Measurements from ENCODE around the gene ZSCAN18. TPM values are rescaled to one million over a fixed set of nuclear protein-coding genes. Genes with fewer than 3 reads are reported as not detected.

The ZSCAN18 gene
- total and polyA plus RNA-seq, 2 donors (not counting 3 experiments of a cell fraction or from before 2014, with no cell fraction given): 15.8 to 17.3 TPM

DNA sequence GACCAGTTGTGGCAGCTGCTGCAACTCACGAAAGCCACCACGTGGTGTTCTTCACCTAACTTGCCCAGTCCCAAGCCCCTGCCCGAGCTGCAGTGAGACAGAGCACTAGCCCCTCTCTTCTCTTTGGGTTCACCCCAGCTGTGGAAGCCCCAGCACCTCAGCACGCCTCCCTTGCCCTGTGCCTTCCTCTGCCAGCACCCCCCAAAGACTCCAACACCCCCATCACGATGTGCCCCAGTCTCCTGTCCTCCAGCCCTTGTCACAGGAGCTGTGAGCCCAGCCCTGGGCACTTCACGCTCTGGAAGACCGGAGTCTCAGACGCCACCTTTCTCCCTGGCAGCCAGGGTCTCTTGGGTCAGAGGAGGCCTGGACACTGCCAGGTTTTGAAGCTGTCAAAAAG, 41.2 kb downstream of the ZSCAN18 start:
- Histone ChIP-seq H3K9me3 (replicated peaks; ENCODE audit: control insufficient read depth, insufficient read depth, low read length) (peaks cover under 1% of the 10 kb centered on the region), H3K9ac (replicated peaks; ENCODE audit: extremely low read depth, insufficient read depth, low read length) (no peak overlapping the region), H3K27ac (ENCODE audit: insufficient read depth, low read depth, low read length) (no peak overlapping the region), H3K79me2 (ENCODE audit: control insufficient read depth, insufficient read depth, low read length) (no peaks in the 10 kb centered on the region), H3K27me3 (ENCODE audit: control insufficient read depth in 2 of 2, insufficient read depth in 2 of 2, low read length in 2 of 2) (no peaks in the 10 kb centered on the region), H3K36me3 (ENCODE audit: control insufficient read depth in 2 of 2, extremely low read depth in 1 of 2, insufficient read depth in 2 of 2, low read length in 2 of 2) (no peaks in the 10 kb centered on the region), H3K4me1 (ENCODE audit: control insufficient read depth, extremely low read depth, insufficient read depth, low read length) (no peaks in the 10 kb centered on the region), H3K9me1 (replicated peaks; ENCODE audit: control insufficient read depth, extremely low read depth, insufficient read depth, low read length) (no peaks in the 10 kb centered on the region), H3K4me2 (ENCODE audit: insufficient read depth, low read length) (no peak overlapping the region), H4K20me1 (replicated peaks; ENCODE audit: control insufficient read depth, extremely low read depth, insufficient read depth, low read length) (no peaks in the 10 kb centered on the region), H2AFZ (ENCODE audit: low read depth, low read length) (no peak overlapping the region), H3K4me3 (replicated peaks in 1 of 3; ENCODE audit: insufficient read depth in 1 of 3, low read depth in 1 of 3, low read length in 3 of 3) (no peak overlapping the region)
- ChIA-PET POLR2A (no interaction called here), CTCF (no interaction called here)
- no TSS peak for BruUV-seq (replicated peaks)
- DNase-seq (ENCODE audit: low read depth, low spot score): no peak
- TF ChIP-seq POLR2AphosphoS5 (IDR thresholded peaks at IDR 0.05; ENCODE audit: insufficient read depth, low read depth, low read length): no peak
- intact Hi-C loops (cut with micrococcal nuclease): no loop called here
- dilution Hi-C loops (cut with MboI; ENCODE audit: extremely low pct_ligation_motif_present, low sequenced_read_pairs): no loop called here
- no peak for FAIRE-seq

DNA sequence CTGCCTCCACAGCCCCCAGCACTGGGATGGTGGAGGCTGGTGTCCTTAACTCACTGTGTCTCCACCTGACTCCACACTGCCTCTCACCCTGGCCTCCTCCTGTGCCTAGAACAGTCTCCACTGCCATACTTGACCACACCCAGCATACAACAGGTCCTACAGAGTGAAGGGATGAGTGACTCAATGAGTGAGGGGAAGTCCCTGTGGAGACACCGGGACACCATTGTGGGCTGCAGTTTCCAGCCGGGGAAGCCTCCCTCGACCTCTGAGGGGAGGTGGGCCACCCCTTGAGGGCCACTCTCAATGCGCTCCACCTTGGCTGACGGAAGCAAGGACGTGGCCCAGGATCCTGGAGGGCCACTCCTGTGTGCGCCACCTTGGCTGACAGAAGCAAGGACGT, 41.8 kb downstream of the ZSCAN18 start:
- ChIA-PET CTCF (no interaction called here), POLR2A (no interaction called here)
- no TSS peak for BruUV-seq (replicated peaks)
- intact Hi-C loops (cut with micrococcal nuclease) (no loop called here), dilution Hi-C loops (cut with MboI; ENCODE audit: extremely low pct_ligation_motif_present, low sequenced_read_pairs) (no loop called here)
- H3K4me2 ChIP-seq (ENCODE audit: insufficient read depth, low read length): no peak overlapping the region
- DNase-seq (ENCODE audit: low read depth, low spot score): no peak
- no peak overlapping the region for H3K27ac ChIP-seq (ENCODE audit: insufficient read depth, low read depth, low read length)
- H3K4me3 ChIP-seq (replicated peaks in 1 of 3; ENCODE audit: insufficient read depth in 1 of 3, low read depth in 1 of 3, low read length in 3 of 3): no peak overlapping the region
- H2AFZ ChIP-seq (ENCODE audit: low read depth, low read length): no peak overlapping the region
- TF ChIP-seq POLR2AphosphoS5 (IDR thresholded peaks at IDR 0.05; ENCODE audit: insufficient read depth, low read depth, low read length) (no peak), EZH2 (IDR thresholded peaks at IDR 0.05; ENCODE audit: borderline replicate concordance, low read depth, low read length, severe bottlenecking) (no peak), MYC (IDR thresholded peaks at IDR 0.05; ENCODE audit: low read depth, low read length) (no peak), POLR2A (IDR thresholded peaks at IDR 0.05; ENCODE audit: low read depth, low read length) (no peak), GATA2 (IDR thresholded peaks at IDR 0.05; ENCODE audit: insufficient read depth, insufficient read length, low read depth, low read length) (no peak), FOS (IDR thresholded peaks at IDR 0.05; ENCODE audit: borderline replicate concordance, insufficient read depth, low read length) (no peak), JUN (IDR thresholded peaks at IDR 0.05; ENCODE audit: borderline replicate concordance, insufficient read depth, insufficient read length, low read depth) (no peak)
- TF ChIP-seq, protein P1, sequence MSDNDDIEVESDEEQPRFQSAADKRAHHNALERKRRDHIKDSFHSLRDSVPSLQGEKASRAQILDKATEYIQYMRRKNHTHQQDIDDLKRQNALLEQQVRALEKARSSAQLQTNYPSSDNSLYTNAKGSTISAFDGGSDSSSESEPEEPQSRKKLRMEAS (IDR thresholded peaks at IDR 0.05; ENCODE audit: insufficient read depth, insufficient read length): no peak
- TF ChIP-seq, protein P2, sequence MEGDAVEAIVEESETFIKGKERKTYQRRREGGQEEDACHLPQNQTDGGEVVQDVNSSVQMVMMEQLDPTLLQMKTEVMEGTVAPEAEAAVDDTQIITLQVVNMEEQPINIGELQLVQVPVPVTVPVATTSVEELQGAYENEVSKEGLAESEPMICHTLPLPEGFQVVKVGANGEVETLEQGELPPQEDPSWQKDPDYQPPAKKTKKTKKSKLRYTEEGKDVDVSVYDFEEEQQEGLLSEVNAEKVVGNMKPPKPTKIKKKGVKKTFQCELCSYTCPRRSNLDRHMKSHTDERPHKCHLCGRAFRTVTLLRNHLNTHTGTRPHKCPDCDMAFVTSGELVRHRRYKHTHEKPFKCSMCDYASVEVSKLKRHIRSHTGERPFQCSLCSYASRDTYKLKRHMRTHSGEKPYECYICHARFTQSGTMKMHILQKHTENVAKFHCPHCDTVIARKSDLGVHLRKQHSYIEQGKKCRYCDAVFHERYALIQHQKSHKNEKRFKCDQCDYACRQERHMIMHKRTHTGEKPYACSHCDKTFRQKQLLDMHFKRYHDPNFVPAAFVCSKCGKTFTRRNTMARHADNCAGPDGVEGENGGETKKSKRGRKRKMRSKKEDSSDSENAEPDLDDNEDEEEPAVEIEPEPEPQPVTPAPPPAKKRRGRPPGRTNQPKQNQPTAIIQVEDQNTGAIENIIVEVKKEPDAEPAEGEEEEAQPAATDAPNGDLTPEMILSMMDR (IDR thresholded peaks at IDR 0.05; ENCODE audit: extremely low read depth in 1 of 2, insufficient read depth in 1 of 2, low read depth in 1 of 2, low read length in 2 of 2): no peak
- H3K9me1 ChIP-seq (replicated peaks; ENCODE audit: control insufficient read depth, extremely low read depth, insufficient read depth, low read length): no peaks in the 10 kb centered on the region
- no peaks in the 10 kb centered on the region for H4K20me1 ChIP-seq (replicated peaks; ENCODE audit: control insufficient read depth, extremely low read depth, insufficient read depth, low read length)
- no peak for FAIRE-seq
- H3K4me1 ChIP-seq (ENCODE audit: control insufficient read depth, extremely low read depth, insufficient read depth, low read length): no peaks in the 10 kb centered on the region
- H3K36me3 ChIP-seq (ENCODE audit: control insufficient read depth in 2 of 2, extremely low read depth in 1 of 2, insufficient read depth in 2 of 2, low read length in 2 of 2): no peaks in the 10 kb centered on the region
- no peak overlapping the region for H3K9ac ChIP-seq (replicated peaks; ENCODE audit: extremely low read depth, insufficient read depth, low read length)
- peaks cover 4% of the 10 kb centered on the region for H3K9me3 ChIP-seq (replicated peaks; ENCODE audit: control insufficient read depth, insufficient read depth, low read length)
- H3K27me3 ChIP-seq (ENCODE audit: control insufficient read depth in 2 of 2, insufficient read depth in 2 of 2, low read length in 2 of 2): no peaks in the 10 kb centered on the region
- H3K79me2 ChIP-seq (ENCODE audit: control insufficient read depth, insufficient read depth, low read length): no peaks in the 10 kb centered on the region
